Keratinocyte (primary cell): ENCODE data around the gene TCF15. TPM values are rescaled to one million over a fixed set of nuclear protein-coding genes. Genes with fewer than 3 reads are reported as not detected.

Experiments used
- DNase-seq: peaks from one replicate; pipeline ENCODE4 v3.0.0-alpha.2; 2011; ENCODE audit warnings: low read depth, missing footprints, low spot score
- FAIRE-seq: peaks from 2 replicates; lab custom pipeline; 2011; peaks lifted over from hg19 to GRCh38; lab: Jason Lieb, UNC
- H2AFZ ChIP-seq: 2 replicates; pipeline ENCODE4 v1.6.0; 2012; ENCODE audit warnings: low read length, control low read depth, inconsistent platforms; ENCODE audit not compliant: control insufficient read depth
- H3K27ac ChIP-seq: 2 replicates; pipeline ENCODE4 v1.5.1; 2011; ENCODE audit warnings: low read length; ENCODE audit not compliant: control insufficient read depth, insufficient read depth
- H3K27me3 ChIP-seq: 3 replicates; pipeline ENCODE4 v1.6.0; 2011; ENCODE audit warnings: low read length; ENCODE audit not compliant: control insufficient read depth, insufficient read depth; ENCODE audit errors: extremely low read depth
- H3K36me3 ChIP-seq, 2 experiments: 2 replicates in 1 of 2; 3 replicates in 1 of 2; pipeline ENCODE4 v1.5.1; 2011; ENCODE audit warnings: low read length in 2 of 2, mild to moderate bottlenecking in 1 of 2; ENCODE audit not compliant: control insufficient read depth in 2 of 2, insufficient read depth in 2 of 2; ENCODE audit errors: extremely low read depth in 1 of 2
- H3K4me1 ChIP-seq: 3 replicates; pipeline ENCODE4 v1.5.1; 2011; ENCODE audit warnings: low read length; ENCODE audit not compliant: control insufficient read depth, insufficient read depth; ENCODE audit errors: extremely low read depth
- H3K4me2 ChIP-seq: 3 replicates; pipeline ENCODE4 v1.6.0; 2011; ENCODE audit warnings: low read depth, low read length; ENCODE audit not compliant: control insufficient read depth, insufficient read depth; ENCODE audit errors: extremely low read depth
- H3K4me3 ChIP-seq, 3 experiments: fragments of 200-600 bp in 1 of 3; sonication (generic) in 1 of 3; 2 replicates in 2 of 3; 3 replicates in 1 of 3; pipeline ENCODE4 v1.5.1; 2011 to 2016; ENCODE audit warnings: low read length in 3 of 3, mild to moderate bottlenecking in 3 of 3, control low read depth in 2 of 3, inconsistent platforms in 1 of 3, low read depth in 1 of 3, mixed read lengths in 1 of 3, mixed run types in 1 of 3, moderate library complexity in 1 of 3; ENCODE audit not compliant: control insufficient read depth in 2 of 3, insufficient read depth in 2 of 3; ENCODE audit errors: extremely low read depth in 1 of 3
- H3K79me2 ChIP-seq: 2 replicates; pipeline ENCODE4 v1.6.0; 2012; ENCODE audit warnings: low read length; ENCODE audit not compliant: control insufficient read depth, insufficient read depth
- H3K9ac ChIP-seq: 3 replicates; pipeline ENCODE4 v1.6.0; 2011; ENCODE audit warnings: low read length; ENCODE audit not compliant: control insufficient read depth, insufficient read depth; ENCODE audit errors: extremely low read depth
- H3K9me1 ChIP-seq: 3 replicates; pipeline ENCODE4 v1.6.0; 2011; ENCODE audit warnings: low read length; ENCODE audit not compliant: control insufficient read depth, insufficient read depth; ENCODE audit errors: extremely low read depth
- H3K9me3 ChIP-seq: 2 replicates; pipeline ENCODE4 v1.5.1; 2012; ENCODE audit warnings: low read depth, low read length; ENCODE audit not compliant: control insufficient read depth
- H4K20me1 ChIP-seq: 3 replicates; pipeline ENCODE4 v1.6.0; 2011; ENCODE audit warnings: low read length; ENCODE audit not compliant: control insufficient read depth, insufficient read depth; ENCODE audit errors: extremely low read depth
- CTCF ChIP-seq, 3 experiments: IDR thresholded peaks in 1 of 3; conservative IDR thresholded peaks in 1 of 3; optimal IDR thresholded peaks in 1 of 3; 2 replicates in 2 of 3; 3 replicates in 1 of 3; pipeline versions ENCODE3 to v1.5.1; 2011; ENCODE audit warnings: low read length in 3 of 3, mild to moderate bottlenecking in 3 of 3, moderate library complexity in 2 of 3, control low read depth in 1 of 3, inconsistent platforms in 1 of 3; ENCODE audit not compliant: insufficient read depth in 2 of 3; ENCODE audit errors: extremely low read depth in 1 of 3
- EZH2 ChIP-seq: IDR thresholded peaks from one replicate; pipeline ENCODE4 v1.6.1; 2012; ENCODE audit warnings: inconsistent platforms, mild to moderate bottlenecking, low read length, moderate library complexity
- dilution Hi-C: fragments of 300-500 bp; cut with MboI; formaldehyde crosslinking; loops from one replicate; pipeline ENCODE4 v1.7.0; 2020; ENCODE audit warnings: low sequenced_read_pairs; ENCODE audit not compliant: extremely low pct_ligation_motif_present
- polyA plus RNA-seq, 5 experiments: library from polyadenylated mRNA; depleted of rRNA in 3 of 5; stranded (reverse) in 3 of 5; stranded (forward) in 1 of 5; unstranded in 1 of 5; fragments of >200 nt; gene quantifications; 1 replicate in 1 of 5; 2 replicates in 3 of 5; 3 replicates in 1 of 5; pipeline versions ENCODE4 v1.2.1 to v1.2.3, GENCODE V29; 2011 to 2012; ENCODE audit warnings: missing spikeins in 2 of 5, low read depth in 1 of 5, low replicate concordance in 1 of 5

Gene TCF15
- polyA plus RNA-seq, 1 donor (not counting 4 experiments of a cell fraction or from before 2014, with no cell fraction given): not detected

- Histone ChIP-seq H3K36me3 (no peaks in the 10 kb centered on the region), H3K4me3 (no peak overlapping the region), H4K20me1 (no peaks in the 10 kb centered on the region), H3K27ac (no peak overlapping the region), H3K4me1 (no peaks in the 10 kb centered on the region), H3K9ac (no peak overlapping the region), H3K9me1 (no peaks in the 10 kb centered on the region), H3K9me3 (no peaks in the 10 kb centered on the region), H3K27me3 (peaks cover 67% of the 10 kb centered on the region), H2AFZ (no peak overlapping the region), H3K4me2 (no peak overlapping the region), H3K79me2 (no peaks in the 10 kb centered on the region)
- DNase-seq: no peak
- FAIRE-seq: no peak
- TF ChIP-seq CTCF (optimal IDR thresholded peaks at IDR 0.05 in 1 of 3, IDR thresholded peaks at IDR 0.05 in 1 of 3, conservative IDR thresholded peaks at IDR 0.05 in 1 of 3; ENCODE audit: extremely low read depth in 1 of 3, insufficient read depth in 2 of 3, low read length in 3 of 3) (no peak), EZH2 (no peak)
- dilution Hi-C loops: no loop called here
These were observed 1.1 kb downstream of the TCF15 start for GRCh38 chr20:608970-609369.

- no peak overlapping the region for H3K4me3 ChIP-seq
- H3K4me2 ChIP-seq: no peak overlapping the region
- FAIRE-seq (no peak), DNase-seq (no peak)
- no peaks in the 10 kb centered on the region for H3K4me1 ChIP-seq
- H3K27ac ChIP-seq: no peak overlapping the region
- H3K36me3 ChIP-seq: no peaks in the 10 kb centered on the region
- TF ChIP-seq EZH2 (no peak), CTCF (optimal IDR thresholded peaks at IDR 0.05 in 1 of 3, IDR thresholded peaks at IDR 0.05 in 1 of 3, conservative IDR thresholded peaks at IDR 0.05 in 1 of 3; ENCODE audit: extremely low read depth in 1 of 3, insufficient read depth in 2 of 3, low read length in 3 of 3) (no peak)
- dilution Hi-C loops: no loop called here
- H4K20me1 ChIP-seq: no peaks in the 10 kb centered on the region
- H3K9me1 ChIP-seq: no peaks in the 10 kb centered on the region
- H3K9me3 ChIP-seq: no peaks in the 10 kb centered on the region
- no peaks in the 10 kb centered on the region for H3K79me2 ChIP-seq
- H2AFZ ChIP-seq: no peak overlapping the region
- H3K27me3 ChIP-seq: peaks cover 59% of the 10 kb centered on the region
- no peak overlapping the region for H3K9ac ChIP-seq
These were observed 2.6 kb downstream of the TCF15 start for GRCh38 chr20:607476-607875.
